ENCODE data around the gene IPO13.

- no peak for TF ChIP-seq CTCF (conservative IDR thresholded peaks at IDR 0.05)
- no peak for TF ChIP-seq ZFX (IDR thresholded peaks at IDR 0.05)
Measured at GRCh38 chr1:43973981-43974442, 27.3 kb downstream of the IPO13 start.

Data from C4-2B (cell line).